H54 (cell line): Measurements from ENCODE around the gene GALNT12.

Experiments used
- DNase-seq: peaks from one replicate; pipeline ENCODE4 v3.0.0; 2011; ENCODE audit warnings: low spot score, mixed read lengths; ENCODE audit not compliant: insufficient read length
- FAIRE-seq: peaks from 3 replicates; lab custom pipeline; 2011; peaks lifted over from hg19 to GRCh38; lab: Jason Lieb, UNC
- POLR2A ChIP-seq: IDR thresholded peaks from 2 replicates; pipeline ENCODE4 v1.6.1; 2011; ENCODE audit warnings: low read depth, mild to moderate bottlenecking, low read length

The GALNT12 gene

DNA sequence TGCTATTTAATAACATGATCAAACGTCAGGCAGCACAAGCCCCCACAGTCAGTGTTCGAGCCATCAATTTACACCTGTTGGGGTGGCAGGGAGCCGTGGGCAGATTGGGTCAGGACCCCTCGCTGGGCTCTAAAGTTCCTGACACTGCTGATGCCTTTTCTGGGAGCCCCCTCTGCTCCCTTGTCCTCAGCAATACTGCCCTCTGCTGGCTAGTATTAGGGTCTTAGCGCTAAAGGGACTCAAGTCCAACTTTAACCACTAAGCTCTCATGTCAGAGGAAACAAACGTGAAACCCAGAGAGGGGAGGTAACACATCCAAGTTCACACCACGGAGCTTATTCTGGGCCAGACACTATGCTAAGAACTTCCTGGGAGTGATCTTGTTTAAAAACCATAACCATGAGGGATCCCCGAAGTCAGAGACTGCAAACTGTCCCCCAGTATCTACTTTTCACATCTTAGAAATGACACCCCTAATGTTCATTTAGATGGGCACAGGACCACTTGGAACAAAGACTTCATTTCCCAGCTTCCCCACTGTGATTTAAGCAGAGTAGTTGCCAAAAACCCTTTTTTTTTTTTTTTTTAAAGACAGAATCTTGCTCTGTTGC is 31.5 kb upstream of the GALNT12 start:
- peak; percentile 50 for FAIRE-seq
- DNase-seq: peak; percentile 65

DNA sequence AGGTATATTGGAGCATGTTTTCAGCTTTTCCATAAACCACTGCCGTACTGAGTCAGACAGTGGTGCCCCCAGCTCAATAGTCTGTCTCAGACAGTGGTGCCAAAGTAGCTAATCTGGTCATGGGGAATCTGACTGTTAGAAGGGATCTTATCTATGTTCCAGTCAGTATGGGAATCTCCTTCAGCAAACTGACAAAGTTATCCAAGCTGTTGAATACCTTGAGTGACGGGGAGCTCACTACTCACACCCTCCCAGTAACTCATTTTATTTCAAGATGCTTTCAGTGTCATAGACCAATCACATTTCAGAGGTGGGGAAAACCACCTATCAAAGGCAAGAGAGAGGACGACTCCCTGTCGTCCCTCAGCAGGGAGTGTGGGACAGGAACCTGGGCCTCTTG is 29.9 kb upstream of the GALNT12 start:
- DNase-seq (no peak), FAIRE-seq (no peak)
- no peak for TF ChIP-seq POLR2A

More for the DNA sequence above, 31.5 kb upstream of the GALNT12 start:
- TF ChIP-seq POLR2A: no peak

DNA sequence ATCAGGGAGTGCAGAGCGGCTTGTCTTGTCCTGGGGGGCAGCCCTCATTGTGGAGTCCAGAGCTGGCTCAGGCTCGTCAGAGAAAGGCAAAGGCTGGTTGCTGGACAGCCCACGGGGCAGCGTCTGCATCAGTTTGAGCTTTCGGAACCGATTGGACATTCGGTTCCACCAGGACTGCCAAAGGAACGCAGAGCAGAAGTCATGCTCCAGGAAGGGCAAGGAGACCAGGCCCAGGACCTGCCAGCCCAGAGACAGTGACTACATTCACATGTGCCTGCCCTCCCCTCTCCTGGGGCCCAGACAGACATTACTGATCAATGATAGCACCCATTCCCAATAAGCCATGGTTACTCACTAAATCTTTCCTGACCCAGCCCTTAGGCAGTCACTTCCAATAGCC is 29.2 kb upstream of the GALNT12 start:
- TF ChIP-seq POLR2A: no peak
- DNase-seq (no peak), FAIRE-seq (no peak)

DNA sequence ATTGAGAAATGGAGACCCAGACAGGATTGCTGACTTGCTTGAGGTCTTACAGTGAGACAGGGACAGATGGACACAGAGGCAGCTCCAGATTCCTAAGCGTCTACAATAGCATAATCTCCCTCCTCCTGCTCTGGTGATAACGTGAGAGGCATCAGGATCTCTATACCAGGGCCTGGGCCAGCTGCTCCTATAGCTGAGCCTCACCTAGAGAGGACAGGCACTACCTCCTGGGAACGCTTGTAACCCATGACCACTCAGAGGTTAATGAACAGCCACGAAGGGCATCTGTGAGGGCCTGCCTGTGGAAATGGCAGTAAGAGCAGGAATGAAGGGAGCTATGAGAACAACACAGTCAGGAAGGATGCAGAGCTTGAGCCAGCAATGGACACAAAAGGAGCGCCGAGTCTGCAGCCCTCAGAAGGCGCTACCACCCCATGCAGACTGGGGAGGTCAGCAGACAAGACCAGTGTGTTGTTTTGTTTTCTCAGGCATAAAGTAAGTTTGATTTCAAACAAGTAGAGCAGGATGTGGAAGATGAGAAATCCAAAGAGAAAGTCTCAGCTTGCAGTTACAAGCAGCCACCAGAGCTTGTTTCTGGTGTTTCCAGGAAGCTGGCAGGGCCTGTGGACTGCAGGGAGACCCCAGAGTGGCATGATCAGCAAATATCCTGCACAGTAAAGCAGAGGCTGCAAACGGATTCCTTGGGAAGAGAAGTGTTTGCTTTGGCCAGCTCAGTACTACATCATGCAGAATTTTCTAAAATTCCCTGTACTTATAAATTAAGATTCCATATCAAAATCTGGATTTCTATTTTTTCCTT is 28.5 kb upstream of the GALNT12 start:
- FAIRE-seq: no peak

DNA sequence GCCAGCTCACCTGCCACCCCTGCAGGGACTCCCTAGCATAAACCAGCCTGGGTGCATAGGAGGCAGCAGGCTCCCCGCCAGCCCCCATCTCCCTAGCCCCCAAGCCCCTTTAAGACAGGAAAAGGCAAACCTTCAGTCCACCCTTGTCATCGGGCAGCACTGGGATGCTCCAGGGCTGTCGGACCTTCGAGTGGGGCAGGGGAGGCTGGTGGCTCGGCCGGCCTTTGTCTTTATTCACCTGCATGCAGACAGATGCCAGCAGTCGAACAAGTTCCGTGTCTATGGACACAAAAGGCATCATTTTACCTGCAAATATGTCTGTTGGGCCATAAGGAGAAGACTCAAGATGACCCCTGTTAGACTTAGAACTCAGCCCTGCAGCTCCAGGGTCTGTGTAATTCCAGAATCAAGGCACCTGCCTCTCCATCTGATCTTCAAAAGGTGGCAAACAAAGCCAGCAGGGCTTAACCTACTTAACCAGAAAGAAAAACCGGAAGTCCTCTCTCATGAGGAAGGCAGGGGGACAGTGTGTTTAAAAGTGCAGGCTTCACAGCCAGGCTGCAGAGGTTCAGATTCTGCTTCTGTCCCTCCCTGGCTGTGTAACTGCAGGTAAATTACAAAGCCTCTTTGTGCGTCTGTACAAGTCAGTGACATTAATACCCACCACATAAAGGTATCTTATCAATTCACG is 27.3 kb upstream of the GALNT12 start:
- DNase-seq (no peak), FAIRE-seq (no peak)
- no peak for TF ChIP-seq POLR2A

More for the DNA sequence above, 28.5 kb upstream of the GALNT12 start:
- DNase-seq: no peak
- TF ChIP-seq POLR2A: no peak

DNA sequence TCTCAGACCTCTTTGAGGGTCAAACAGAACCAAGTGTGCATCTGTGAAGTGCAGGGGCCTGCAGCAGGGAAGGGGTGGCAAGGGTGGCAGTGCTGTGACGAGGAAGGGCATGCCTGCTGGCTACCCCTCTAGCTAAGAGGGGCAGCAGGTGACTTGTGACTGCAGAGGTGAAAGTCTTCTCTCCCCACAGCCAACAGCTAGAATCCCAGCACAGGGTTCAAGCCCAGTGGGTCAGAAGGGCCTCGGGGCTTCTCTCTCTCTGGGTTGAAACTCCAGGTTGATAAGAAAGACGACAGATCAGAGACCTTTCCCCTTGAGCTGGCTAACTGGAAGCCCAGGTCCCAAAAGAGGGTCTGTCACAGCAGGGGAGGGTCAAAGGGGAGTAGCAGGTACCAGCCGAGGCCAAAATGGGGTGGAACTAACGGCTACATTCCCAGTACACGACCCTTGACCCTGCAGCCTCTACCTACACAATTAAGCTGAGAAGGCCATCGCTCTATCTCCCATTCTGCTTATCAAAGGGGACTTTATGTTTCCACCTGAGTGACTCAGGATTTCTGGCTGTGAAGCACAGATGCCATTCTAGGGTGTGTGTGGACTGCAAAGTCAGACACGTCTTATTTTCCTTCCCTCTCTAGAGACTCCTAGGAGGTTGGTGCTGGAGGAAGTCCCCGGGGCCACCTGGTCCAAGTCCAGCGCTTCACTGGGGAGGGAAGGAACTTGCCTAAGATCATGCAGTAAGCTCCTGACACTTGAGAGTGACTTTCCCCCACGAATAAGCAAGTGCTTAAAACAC is 25.7 kb upstream of the GALNT12 start:
- no peak for FAIRE-seq
- TF ChIP-seq POLR2A: no peak
- DNase-seq: no peak

DNA sequence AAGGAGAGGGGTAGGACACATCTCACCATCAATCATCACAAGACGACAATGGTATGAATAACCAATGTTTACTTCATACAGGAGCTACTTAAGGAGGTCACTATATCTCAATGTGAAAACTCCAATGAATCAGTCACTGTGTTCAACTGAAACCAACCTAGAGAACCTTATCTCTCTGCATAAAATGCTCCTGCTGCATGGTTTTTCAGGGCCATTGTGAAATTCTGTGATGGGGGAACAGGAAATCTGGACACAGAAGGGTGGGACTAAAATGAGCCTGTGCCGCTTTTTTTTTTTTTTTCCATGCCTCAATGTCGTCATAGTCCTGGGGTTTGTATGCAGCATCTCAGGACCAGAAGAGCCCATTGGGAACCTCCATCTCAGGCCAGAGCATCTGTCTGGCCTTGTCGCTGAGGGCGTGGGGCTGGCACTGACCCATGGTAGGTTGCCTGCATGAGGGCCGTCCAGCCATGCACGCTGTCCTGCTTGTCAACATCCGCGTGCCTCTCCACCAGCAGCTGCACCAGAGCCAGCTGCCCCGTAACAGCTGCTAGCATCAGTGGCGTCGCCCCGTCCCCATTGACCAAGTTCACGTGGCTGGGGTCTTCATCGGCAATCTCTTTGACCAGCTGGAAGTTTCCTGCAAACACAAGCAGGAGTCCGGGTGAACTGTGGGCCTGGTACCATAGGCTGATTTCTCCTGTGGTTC is 23.8 kb upstream of the GALNT12 start:
- DNase-seq (no peak), FAIRE-seq (no peak)
- TF ChIP-seq POLR2A: no peak

DNA sequence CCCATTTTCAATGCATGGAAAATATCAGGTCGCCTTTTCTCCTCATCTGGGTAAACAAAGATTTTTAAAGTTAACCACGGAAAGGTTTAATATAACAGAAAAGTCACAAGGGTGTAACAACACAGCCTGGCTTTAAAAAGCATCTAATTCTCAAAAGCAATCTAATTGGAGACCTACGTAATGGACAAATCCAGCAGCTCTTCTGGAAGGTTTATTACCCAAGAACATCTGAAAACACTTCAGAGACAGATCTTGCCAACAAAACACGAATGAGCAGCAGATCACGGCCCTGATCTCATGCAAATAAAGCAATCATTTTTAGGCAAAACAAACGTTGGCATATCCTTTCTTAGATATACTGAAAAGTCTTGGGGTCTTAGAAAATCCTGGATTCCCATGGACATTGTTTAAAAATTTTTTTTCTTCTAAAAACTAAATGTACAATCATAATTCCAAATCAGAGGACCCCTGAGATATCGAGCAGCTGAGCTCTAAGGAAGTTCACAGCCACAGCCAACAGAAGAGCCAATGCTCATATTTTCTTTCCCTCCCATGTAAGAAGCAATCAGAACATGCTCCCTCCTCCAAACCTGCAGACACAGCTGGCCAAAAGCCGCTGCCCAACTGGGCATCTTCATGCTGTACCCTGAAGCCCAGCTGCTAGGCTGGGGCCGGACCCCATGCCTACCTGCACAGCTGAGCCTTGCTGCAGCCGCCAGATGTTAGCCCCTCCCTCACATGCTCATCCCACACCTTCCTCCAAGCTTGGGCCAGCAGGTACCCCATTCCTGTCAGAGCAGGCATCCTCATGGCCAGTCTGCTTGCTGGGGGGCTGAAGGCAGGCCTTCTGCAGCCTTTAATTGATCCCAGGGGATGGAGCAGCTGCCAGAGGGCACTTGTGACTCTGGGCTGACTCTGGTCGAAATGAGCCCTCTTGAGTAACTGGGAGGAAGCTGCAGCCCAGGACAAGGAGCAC is 22.4 kb upstream of the GALNT12 start:
- DNase-seq: no peak
- no peak for TF ChIP-seq POLR2A
- FAIRE-seq: no peak

DNA sequence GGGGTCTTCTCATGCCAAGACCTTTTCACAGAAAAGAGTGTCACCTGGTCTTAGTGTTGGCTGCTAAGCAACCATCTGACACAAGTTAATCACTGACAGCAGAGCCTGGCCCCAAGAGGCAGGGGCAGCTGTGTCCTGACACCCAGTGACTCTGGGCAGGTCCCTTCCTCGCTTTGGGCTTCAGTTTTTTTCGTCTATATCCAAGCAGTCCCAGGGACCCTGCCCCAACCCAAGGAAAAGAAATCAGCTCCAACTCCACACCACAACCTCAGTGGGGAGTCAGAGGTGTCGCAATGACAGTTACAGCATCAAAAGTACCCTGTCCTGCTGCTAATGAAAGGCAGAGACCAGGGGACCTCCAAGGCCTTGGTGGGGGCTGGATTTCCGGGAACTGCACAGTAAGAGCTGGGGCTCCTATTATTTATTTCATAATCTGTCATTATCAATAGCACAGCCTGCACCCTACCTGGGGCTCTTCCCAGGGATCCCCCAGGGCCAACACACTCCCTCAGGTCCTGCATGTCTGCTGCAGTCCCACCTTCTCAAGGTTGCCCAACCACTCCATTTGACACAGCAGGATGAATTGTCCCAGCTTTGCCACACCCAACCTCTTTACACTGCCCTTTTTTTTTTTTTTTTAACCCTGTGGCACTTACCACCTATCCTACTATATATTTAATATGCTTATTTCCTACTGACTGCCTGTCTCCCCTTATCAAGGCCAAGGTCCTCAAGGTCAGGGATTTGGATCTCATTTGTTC is 20.5 kb upstream of the GALNT12 start:
- TF ChIP-seq POLR2A: no peak
- FAIRE-seq: no peak

DNA sequence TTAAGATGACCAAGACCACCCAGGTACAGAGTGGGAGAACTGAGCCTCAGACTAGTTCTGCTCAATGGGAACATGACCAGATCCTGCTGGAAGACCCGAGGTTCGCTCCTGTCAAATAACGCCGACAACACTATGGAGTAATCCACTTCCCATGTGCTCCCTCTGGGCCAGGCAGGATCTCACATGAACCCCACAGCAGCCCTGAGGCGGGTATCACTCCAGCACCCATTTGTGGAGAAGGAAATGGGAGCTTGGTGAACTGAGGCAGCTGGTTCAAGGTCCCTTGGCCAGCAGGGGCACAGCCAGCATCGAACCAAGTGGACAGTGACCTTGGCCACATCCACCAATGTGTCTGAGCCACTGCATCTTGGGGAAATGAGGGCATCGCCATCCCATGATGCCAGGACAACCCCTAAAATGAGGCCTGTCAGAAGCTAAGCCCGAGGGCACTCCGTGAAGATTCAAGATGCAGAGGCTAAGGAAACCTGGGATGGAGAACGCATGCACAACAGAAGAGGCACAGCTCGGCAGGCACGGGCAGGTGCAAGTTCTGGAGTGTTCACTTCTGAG is 19.6 kb upstream of the GALNT12 start:
- no peak for TF ChIP-seq POLR2A
- DNase-seq: no peak
- FAIRE-seq: no peak

More for the DNA sequence above, 20.5 kb upstream of the GALNT12 start:
- DNase-seq: no peak

DNA sequence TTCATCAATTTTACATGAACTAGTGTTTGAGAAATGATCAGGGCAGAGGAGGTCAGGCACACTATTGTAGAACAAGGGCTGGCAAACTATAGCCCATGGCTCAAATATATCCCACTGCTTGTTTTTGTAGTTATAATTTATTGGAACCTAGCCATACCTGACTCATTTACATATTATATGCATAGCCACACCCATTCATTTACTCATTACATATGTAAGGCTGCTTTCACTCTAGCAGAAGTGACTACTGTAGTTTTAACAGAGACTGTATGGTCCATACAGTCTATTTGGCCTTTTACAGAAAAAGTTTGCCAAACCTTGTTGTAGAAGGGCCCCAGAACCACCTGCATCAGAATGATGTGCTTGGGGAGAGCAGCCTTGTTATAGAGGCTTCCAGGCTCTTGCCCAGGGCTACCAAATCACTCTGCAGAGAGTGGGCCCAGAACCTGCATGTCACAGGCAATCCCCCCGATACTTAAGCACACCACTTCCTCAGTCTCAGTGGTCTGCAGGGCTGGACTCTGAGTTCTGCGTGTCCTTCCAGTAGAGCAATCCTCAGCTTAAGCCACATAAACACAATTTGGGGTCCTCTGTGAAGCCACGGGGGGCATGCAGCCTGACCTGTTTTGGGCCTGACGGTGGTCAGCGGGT is 17.9 kb upstream of the GALNT12 start:
- TF ChIP-seq POLR2A: no peak
- FAIRE-seq (no peak), DNase-seq (no peak)
